Dorsolateral prefrontal cortex (tissue), 118 donors: ENCODE measurements around the gene PIGS. TPM values are rescaled to one million over a fixed set of nuclear protein-coding genes. Genes with fewer than 3 reads are reported as not detected.

ENCODE experiments used
- total RNA-seq, 120 experiments: library from RNA; stranded (reverse); gene quantifications; one replicate each; pipeline versions ENCODE4 v1.2.3 to v1.2.4, GENCODE V29; 2022

Gene PIGS
- total RNA-seq, 120 experiments from 2014 or later, result 35.5 to 70.3 (median 50.3) TPM

Other genes starting within 250 kb of the PIGS start
- gene IFT20, start 236.1 kb downstream of the PIGS start, total RNA-seq, result 10 to 100 TPM; 36.1 to 75.2 (median 53.6) TPM
- 10 to 100 TPM; 35.9 to 75.5 (median 51.0) TPM for gene TNFAIP1, start 235.8 kb downstream of the PIGS start, total RNA-seq
- gene POLDIP2, start 214.0 kb downstream of the PIGS start, total RNA-seq, result 10 to 100 TPM; 49.5 to 88.7 (median 68.8) TPM
- not detected for gene SEBOX, start 206.3 kb downstream of the PIGS start, total RNA-seq
- 1 to 10 TPM; 1.1 to 6.3 (median 2.9) TPM for gene VTN, start 201.2 kb downstream of the PIGS start, total RNA-seq
- 10 to 100 TPM; 20.6 to 48.1 (median 33.1) TPM for gene SARM1, start 199.8 kb downstream of the PIGS start, total RNA-seq
- gene SLC46A1, start 165.3 kb downstream of the PIGS start, total RNA-seq, result 10 to 100 TPM; 12.5 to 31.9 (median 20.3) TPM
- under 1 TPM in 14 of 120 experiments, not detected in 106; 0.11 to 0.61 (median 0.26) TPM for gene SLC13A2, start 97.9 kb downstream of the PIGS start, total RNA-seq
- not detected for gene FOXN1, start 65.2 kb downstream of the PIGS start, total RNA-seq
- gene UNC119, start 18.9 kb downstream of the PIGS start, total RNA-seq, result 10 to 100 TPM; 17.5 to 97.1 (median 51.6) TPM
- 1,000 to 10,000 TPM in 1 of 120 experiments, 100 to 1,000 TPM in 119; 424 to 1,208 (median 663) TPM for gene ALDOC, start 5.4 kb upstream of the PIGS start, total RNA-seq
- 10 to 100 TPM; 10.6 to 76.2 (median 27.7) TPM for gene SPAG5, start 27.5 kb upstream of the PIGS start, total RNA-seq
- gene RSKR, start 42.7 kb upstream of the PIGS start, total RNA-seq, result 100 to 1,000 TPM in 32 of 120 experiments, 10 to 100 TPM in 88; 41.6 to 215 (median 83.8) TPM
- 100 to 1,000 TPM; 115 to 212 (median 151) TPM for gene BLTP2, start 73.6 kb upstream of the PIGS start, total RNA-seq
- gene SDF2, start 90.4 kb upstream of the PIGS start, total RNA-seq, result 10 to 100 TPM; 29.5 to 53.4 (median 38.5) TPM
- 100 to 1,000 TPM in 8 of 120 experiments, 10 to 100 TPM in 112; 72.1 to 118 (median 86.9) TPM for gene SUPT6H, start 90.7 kb upstream of the PIGS start, total RNA-seq
- 10 to 100 TPM in 2 of 120 experiments, 1 to 10 TPM in 118; 2.1 to 11.7 (median 5.2) TPM for gene PROCA1, start 140.4 kb upstream of the PIGS start, total RNA-seq
- 10 to 100 TPM; 12.0 to 55.8 (median 25.0) TPM for gene RAB34, start 146.3 kb upstream of the PIGS start, total RNA-seq
- gene RPL23A, start 148.5 kb upstream of the PIGS start, total RNA-seq, result 100 to 1,000 TPM; 343 to 754 (median 490) TPM
- gene TLCD1, start 154.7 kb upstream of the PIGS start, total RNA-seq, result 10 to 100 TPM in 16 of 120 experiments, 1 to 10 TPM in 104; 2.0 to 22.8 (median 6.6) TPM
- 1 to 10 TPM in 118 of 120 experiments, under 1 TPM in 2; 0.96 to 5.8 (median 2.4) TPM for gene NEK8, start 157.3 kb upstream of the PIGS start, total RNA-seq
- 10 to 100 TPM; 16.6 to 92.5 (median 39.5) TPM for gene TRAF4, start 172.5 kb upstream of the PIGS start, total RNA-seq